ENCODE data around the gene C1orf56. TPM values are rescaled to one million over a fixed set of nuclear protein-coding genes. Genes with fewer than 3 reads are reported as not detected.

The C1orf56 gene
- total RNA-seq, 1 experiment from 2014 or later: 2.8 TPM

DNA sequence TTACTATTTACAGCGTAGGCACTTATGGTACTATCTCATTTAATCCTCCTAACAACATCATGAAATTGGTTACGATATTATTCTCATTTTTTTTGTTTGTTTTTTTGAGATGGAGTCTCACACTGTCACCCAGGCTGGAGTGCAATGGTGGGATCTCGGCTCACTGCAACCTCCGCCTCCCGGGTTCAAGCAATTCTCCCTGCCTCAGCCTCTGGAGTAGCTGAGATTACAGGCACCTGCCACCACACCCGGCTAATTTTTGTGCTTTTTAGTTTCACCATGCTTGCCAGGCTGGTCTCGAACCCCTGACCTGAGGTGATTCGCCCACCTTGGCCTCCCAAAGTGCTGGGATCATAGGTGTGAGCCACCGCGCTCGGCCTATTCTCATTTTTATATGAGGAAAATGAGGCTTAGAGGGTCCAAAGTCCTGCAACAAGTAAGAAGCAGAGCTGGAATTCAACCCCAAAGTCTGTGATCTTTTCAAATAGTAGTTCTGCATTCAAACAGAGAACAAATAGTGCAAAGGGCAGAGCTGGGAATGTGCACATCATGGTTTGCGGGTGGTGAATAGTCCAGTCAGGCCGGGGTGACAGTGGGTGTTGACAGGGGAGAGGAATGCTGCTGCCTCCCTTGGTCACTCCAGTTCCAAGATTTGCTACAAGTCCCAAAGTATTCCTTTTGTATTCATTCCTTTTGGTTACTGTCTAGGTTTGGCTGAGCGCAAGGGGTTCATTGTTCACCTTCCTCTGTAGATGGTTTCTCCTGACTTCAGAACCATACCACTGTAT, 34.7 kb upstream of the C1orf56 start:
- H3K9me3 ChIP-seq (ENCODE audit: low read length): no peaks in the 10 kb centered on the region
- ChIA-PET POLR2A (ENCODE audit: unreplicated experiment) (interaction anchor here (0.6 kb wide), 1 partner anchor 11 kb away, joined by 4 read pairs; no protein-coding TSS in a partner anchor), CTCF (no interaction called here)
- DNase-seq (no peak), ATAC-seq (no peak)
- no peaks in the 10 kb centered on the region; the same call in 1 of the 2 replicates for H3K36me3 ChIP-seq (ENCODE audit: low read depth, low read length)
- H3K4me2 ChIP-seq (ENCODE audit: low read length): no peak overlapping the region
- H2AFZ ChIP-seq (ENCODE audit: low read length): no peak overlapping the region
- no peaks in the 10 kb centered on the region for H3K9me2 ChIP-seq (replicated peaks; ENCODE audit: low read length)
- peaks cover 32% of the 10 kb centered on the region for H3K79me2 ChIP-seq (ENCODE audit: low read length)
- H3K9ac ChIP-seq (ENCODE audit: low read length): no peak overlapping the region
- intact Hi-C loops (cut with micrococcal nuclease): no loop called here
- no peak overlapping the region for H3K4me3 ChIP-seq (ENCODE audit: low read length)
- H3K27me3 ChIP-seq (ENCODE audit: low read length): no peaks in the 10 kb centered on the region
- no peaks in the 10 kb centered on the region for H4K20me1 ChIP-seq (ENCODE audit: low read length)
- H3K27ac ChIP-seq (ENCODE audit: low read length): no peak overlapping the region
- H3F3A ChIP-seq (ENCODE audit: low read length, unreplicated experiment): no peaks in the 10 kb centered on the region
- BruUV-seq (replicated peaks): no TSS peak
- TF ChIP-seq EZH2 (IDR thresholded peaks at IDR 0.05; ENCODE audit: low read length, unreplicated experiment): no peak
- TF ChIP-seq, protein P1, sequence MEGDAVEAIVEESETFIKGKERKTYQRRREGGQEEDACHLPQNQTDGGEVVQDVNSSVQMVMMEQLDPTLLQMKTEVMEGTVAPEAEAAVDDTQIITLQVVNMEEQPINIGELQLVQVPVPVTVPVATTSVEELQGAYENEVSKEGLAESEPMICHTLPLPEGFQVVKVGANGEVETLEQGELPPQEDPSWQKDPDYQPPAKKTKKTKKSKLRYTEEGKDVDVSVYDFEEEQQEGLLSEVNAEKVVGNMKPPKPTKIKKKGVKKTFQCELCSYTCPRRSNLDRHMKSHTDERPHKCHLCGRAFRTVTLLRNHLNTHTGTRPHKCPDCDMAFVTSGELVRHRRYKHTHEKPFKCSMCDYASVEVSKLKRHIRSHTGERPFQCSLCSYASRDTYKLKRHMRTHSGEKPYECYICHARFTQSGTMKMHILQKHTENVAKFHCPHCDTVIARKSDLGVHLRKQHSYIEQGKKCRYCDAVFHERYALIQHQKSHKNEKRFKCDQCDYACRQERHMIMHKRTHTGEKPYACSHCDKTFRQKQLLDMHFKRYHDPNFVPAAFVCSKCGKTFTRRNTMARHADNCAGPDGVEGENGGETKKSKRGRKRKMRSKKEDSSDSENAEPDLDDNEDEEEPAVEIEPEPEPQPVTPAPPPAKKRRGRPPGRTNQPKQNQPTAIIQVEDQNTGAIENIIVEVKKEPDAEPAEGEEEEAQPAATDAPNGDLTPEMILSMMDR (conservative IDR thresholded peaks at IDR 0.05; ENCODE audit: low read depth, low read length): no peak
- TF ChIP-seq EZH2phosphoT487 (IDR thresholded peaks at IDR 0.05; ENCODE audit: borderline replicate concordance, low read length): no peak
- H3K4me1 ChIP-seq (ENCODE audit: insufficient read depth, low read length): peaks cover 17% of the 10 kb centered on the region

- no peaks in the 10 kb centered on the region for H3K9me2 ChIP-seq (replicated peaks; ENCODE audit: low read length)
- no peak overlapping the region for H3K4me2 ChIP-seq (ENCODE audit: low read length)
- TF ChIP-seq EZH2phosphoT487 (IDR thresholded peaks at IDR 0.05; ENCODE audit: borderline replicate concordance, low read length) (no peak), EZH2 (IDR thresholded peaks at IDR 0.05; ENCODE audit: low read length, unreplicated experiment) (no peak)
- TF ChIP-seq, protein P1 (conservative IDR thresholded peaks at IDR 0.05; ENCODE audit: low read depth, low read length): no peak
- no TSS peak for BruUV-seq (replicated peaks)
- no peak overlapping the region for H2AFZ ChIP-seq (ENCODE audit: low read length)
- POLR2A ChIA-PET (ENCODE audit: unreplicated experiment): interaction anchor here (0.6 kb wide), 1 partner anchor 12 kb away, joined by 4 read pairs; no protein-coding TSS in a partner anchor
- peaks cover 15% of the 10 kb centered on the region for H3K4me1 ChIP-seq (ENCODE audit: insufficient read depth, low read length)
- no peak overlapping the region for H3K9ac ChIP-seq (ENCODE audit: low read length)
- H3K79me2 ChIP-seq (ENCODE audit: low read length): peaks cover 30% of the 10 kb centered on the region
- H4K20me1 ChIP-seq (ENCODE audit: low read length): no peaks in the 10 kb centered on the region
- no peaks in the 10 kb centered on the region; the same call in 1 of the 2 replicates for H3K36me3 ChIP-seq (ENCODE audit: low read depth, low read length)
- intact Hi-C loops (cut with micrococcal nuclease): no loop called here
- DNase-seq (no peak), ATAC-seq (no peak)
- no peak overlapping the region for H3K4me3 ChIP-seq (ENCODE audit: low read length)
- no peaks in the 10 kb centered on the region for H3K9me3 ChIP-seq (ENCODE audit: low read length)
- H3K27ac ChIP-seq (ENCODE audit: low read length): no peak overlapping the region
- H3K27me3 ChIP-seq (ENCODE audit: low read length): no peaks in the 10 kb centered on the region
- CTCF ChIA-PET: no interaction called here
- no peaks in the 10 kb centered on the region for H3F3A ChIP-seq (ENCODE audit: low read length, unreplicated experiment)
These were observed 34.0 kb upstream of the C1orf56 start for GRCh38 chr1:151013518-151013917.

Data from PC-3 (cell line).